H1 (cell line): Measurements from ENCODE around the gene SEMA3C.

Experiments
- CTCF ChIP-seq, 3 experiments: IDR thresholded peaks; 1 replicate in 2 of 3; 2 replicates in 1 of 3; pipeline versions ENCODE4 v1.5.1 to v1.6.1; 2011; ENCODE audit warnings: low read length in 3 of 3, mild to moderate bottlenecking in 3 of 3, inconsistent platforms in 2 of 3, low read depth in 1 of 3, moderate library complexity in 1 of 3; ENCODE audit not compliant: insufficient read depth in 1 of 3; ENCODE audit errors: control extremely low read depth in 1 of 3
- POLR2A ChIP-seq, 2 experiments: IDR thresholded peaks; 1 replicate in 1 of 2; 2 replicates in 1 of 2; pipeline ENCODE4 v1.6.1; 2011; ENCODE audit warnings: low read depth in 2 of 2, low read length in 2 of 2, mild to moderate bottlenecking in 2 of 2; ENCODE audit errors: control extremely low read depth in 1 of 2
- RAD21 ChIP-seq, 2 experiments: IDR thresholded peaks in 1 of 2; conservative IDR thresholded peaks in 1 of 2; 2 replicates each; pipeline ENCODE4 v1.6.1; 2011; ENCODE audit warnings: low read depth in 2 of 2, low read length in 2 of 2, improper control_type of control experiment in 1 of 2, inconsistent platforms in 1 of 2, mild to moderate bottlenecking in 1 of 2, moderate library complexity in 1 of 2
- TCF12 ChIP-seq: IDR thresholded peaks from 2 replicates; pipeline ENCODE4 v1.6.1; 2011; ENCODE audit warnings: low read depth, mild to moderate bottlenecking, low read length

GRCh38 chr7:80773787-80774508, 144.9 kb downstream of the SEMA3C start:
- TF ChIP-seq CTCF (IDR thresholded peaks at IDR 0.05; ENCODE audit: control extremely low read depth in 1 of 3, insufficient read depth in 1 of 3, low read depth in 1 of 3, low read length in 3 of 3) (no peak), RAD21 (IDR thresholded peaks at IDR 0.05 in 1 of 2, conservative IDR thresholded peaks at IDR 0.05 in 1 of 2; ENCODE audit: low read depth in 2 of 2, low read length in 2 of 2) (no peak), TCF12 (no peak), POLR2A (IDR thresholded peaks at IDR 0.05; ENCODE audit: control extremely low read depth in 1 of 2, low read depth in 2 of 2, low read length in 2 of 2) (no peak)
